Mesodermal cell (in vitro differentiated cells): ENCODE results near the gene AMBRA1.

Experiments
- H3K27ac ChIP-seq: 2 replicates; pipeline ENCODE4 v1.7.0; 2013; ENCODE audit warnings: mild to moderate bottlenecking, low read depth, low read length, moderate library complexity; ENCODE audit not compliant: severe bottlenecking
- H3K36me3 ChIP-seq: 2 replicates; pipeline ENCODE4 v1.7.1; 2013; ENCODE audit warnings: mild to moderate bottlenecking, low read length, moderate library complexity; ENCODE audit not compliant: control insufficient read depth, insufficient read depth
- H3K4me1 ChIP-seq: one replicate; pipeline ENCODE4 v1.7.1; 2013; ENCODE audit warnings: mild to moderate bottlenecking, low read length; ENCODE audit not compliant: insufficient read depth, control insufficient read depth, poor library complexity, severe bottlenecking
- H3K4me3 ChIP-seq: 2 replicates; pipeline ENCODE4 v1.7.0; 2013; ENCODE audit warnings: low read length, control low read depth, mild to moderate bottlenecking; ENCODE audit not compliant: insufficient read depth, poor library complexity, severe bottlenecking; ENCODE audit errors: extremely low read depth
- H3K9me3 ChIP-seq: 2 replicates; pipeline ENCODE4 v1.7.1; 2013; ENCODE audit warnings: mild to moderate bottlenecking, low read length, moderate library complexity; ENCODE audit not compliant: control insufficient read depth
- WGBS, 2 experiments: methylation state at CpG; one replicate each; pipeline ENCODE4 v1.1.5; 2013; ENCODE audit warnings: missing lambda C conversion rate in 2 of 2; ENCODE audit not compliant: insufficient coverage in 2 of 2; 5-methylcytosine and 5-hydroxymethylcytosine counted together

The AMBRA1 gene

DNA sequence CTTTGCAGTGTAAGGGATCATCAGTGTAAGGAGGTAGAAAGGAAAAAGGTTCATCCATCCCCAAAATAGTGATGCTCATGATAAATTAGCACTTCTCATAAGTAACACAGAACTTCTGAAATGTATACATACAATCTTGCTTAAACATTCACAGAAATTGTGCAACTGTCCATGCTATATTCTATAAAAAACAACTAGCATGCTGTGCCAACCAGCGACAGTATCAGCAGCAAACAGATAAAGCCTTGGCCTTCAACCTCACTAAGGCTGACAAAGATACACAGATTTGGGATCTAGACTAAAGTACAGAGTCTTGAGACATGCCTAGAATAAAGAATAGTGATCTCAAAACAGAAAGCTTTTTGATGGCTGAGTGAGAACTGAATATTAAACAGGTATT lies 128.1 kb downstream of the AMBRA1 start:
- Histone ChIP-seq H3K9me3 (no peaks in the 10 kb centered on the region), H3K4me1 (peaks cover 8% of the 10 kb centered on the region), H3K36me3 (peaks cover 11% of the 10 kb centered on the region), H3K4me3 (no peak overlapping the region), H3K27ac (no peak overlapping the region)
- 100% methylated on average over 1 of the region's 1 CpG; no CpG with 5 or more reads in 1 of the 2 experiments for WGBS, 2 experiments

GRCh38 chr11:46463701-46464421 lies 130.0 kb downstream of the AMBRA1 start:
- Histone ChIP-seq H3K4me1 (peaks cover 4% of the 10 kb centered on the region), H3K27ac (peak overlapping the region; percentile 13), H3K36me3 (peaks cover 11% of the 10 kb centered on the region), H3K9me3 (no peaks in the 10 kb centered on the region), H3K4me3 (no peak overlapping the region)
- WGBS, 2 experiments: 79 to 81% methylated on average over 4 to 5 of the region's 5 CpGs

DNA sequence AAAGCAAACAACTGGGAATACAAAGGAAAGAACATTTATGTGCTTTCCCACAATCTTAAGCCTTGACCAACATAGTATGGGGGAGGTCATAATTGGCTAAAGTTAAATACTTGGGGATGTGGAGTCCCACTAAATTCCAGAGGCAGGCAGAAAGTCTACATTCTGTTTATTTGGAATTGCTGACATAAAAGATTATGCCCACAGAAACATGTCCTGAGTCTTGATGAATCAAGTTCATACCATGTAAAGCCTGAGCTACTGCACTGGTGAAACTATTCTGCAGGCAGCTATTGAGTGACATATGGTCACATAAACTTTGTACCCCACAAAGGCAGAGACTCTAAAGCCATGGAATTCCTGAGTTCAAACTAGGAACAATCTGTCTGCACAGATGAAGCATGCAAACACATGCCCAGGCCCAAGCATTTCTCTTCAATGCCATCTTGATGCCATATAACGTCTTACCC lies 132.3 kb downstream of the AMBRA1 start:
- Histone ChIP-seq H3K4me1 (peaks cover 4% of the 10 kb centered on the region), H3K4me3 (no peak overlapping the region), H3K27ac (no peak overlapping the region), H3K9me3 (no peaks in the 10 kb centered on the region), H3K36me3 (no peaks in the 10 kb centered on the region)
- 100% methylated on average over 1 of the region's 1 CpG for WGBS, 2 experiments

GRCh38 chr11:46458491-46458890 lies 135.3 kb downstream of the AMBRA1 start:
- no peak overlapping the region for H3K27ac ChIP-seq
- no peaks in the 10 kb centered on the region for H3K9me3 ChIP-seq
- H3K4me1 ChIP-seq: peaks cover 2% of the 10 kb centered on the region
- peaks cover 6% of the 10 kb centered on the region for H3K36me3 ChIP-seq
- WGBS, 2 experiments: 91 to 100% methylated on average over 1 of the region's 2 CpGs
- no peak overlapping the region for H3K4me3 ChIP-seq

- WGBS, 2 experiments: 91 to 100% methylated on average over 2 of the region's 7 CpGs
- Histone ChIP-seq H3K4me1 (no peaks in the 10 kb centered on the region), H3K27ac (no peak overlapping the region), H3K36me3 (peaks cover 6% of the 10 kb centered on the region), H3K4me3 (no peak overlapping the region), H3K9me3 (no peaks in the 10 kb centered on the region)
These were observed 136.0 kb downstream of the AMBRA1 start for GRCh38 chr11:46457659-46458424.

- no peaks in the 10 kb centered on the region for H3K9me3 ChIP-seq
- H3K4me3 ChIP-seq: no peak overlapping the region
- no peak overlapping the region for H3K27ac ChIP-seq
- WGBS, 2 experiments: 86% methylated on average over 1 of the region's 3 CpGs; no CpG with 5 or more reads in 1 of the 2 experiments
- no peaks in the 10 kb centered on the region for H3K4me1 ChIP-seq
- peaks cover 6% of the 10 kb centered on the region for H3K36me3 ChIP-seq
These were observed 136.8 kb downstream of the AMBRA1 start for GRCh38 chr11:46457021-46457420.

DNA sequence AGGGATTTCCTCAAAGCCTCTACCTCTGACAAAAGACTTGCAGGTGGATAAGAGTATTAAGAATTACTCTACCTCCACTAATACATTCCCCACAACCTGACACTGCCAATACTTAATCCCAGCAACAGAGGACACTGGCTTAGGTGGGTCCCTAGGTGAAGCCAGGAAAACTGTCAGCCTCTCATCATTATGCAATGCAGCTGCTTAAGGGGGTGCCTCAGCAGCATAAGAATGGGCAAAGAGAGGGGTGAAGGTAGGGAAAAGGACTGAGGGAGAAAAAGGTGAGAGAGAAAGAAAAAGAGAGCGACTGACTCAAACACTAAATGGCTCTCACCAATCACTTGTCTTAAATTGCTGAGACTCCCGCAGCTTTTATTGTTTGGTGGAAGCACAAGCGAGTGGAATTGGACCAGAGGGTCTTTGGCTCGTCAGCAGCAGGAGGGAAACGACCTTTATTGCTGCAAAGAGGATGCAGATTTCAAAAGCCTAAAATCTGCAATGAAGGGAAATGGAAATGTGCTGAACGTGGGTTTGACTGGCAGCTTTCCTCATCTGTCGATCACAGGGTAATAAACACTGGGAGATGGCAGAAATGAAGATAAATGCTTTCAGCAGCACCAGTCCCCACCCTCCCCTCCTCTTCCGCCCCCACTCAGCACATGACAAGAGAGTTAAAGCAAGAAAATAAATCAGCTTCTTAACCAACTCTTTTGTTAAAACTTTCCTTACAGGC lies 137.4 kb downstream of the AMBRA1 start:
- 43 to 58% methylated on average over 5 to 8 of the region's 8 CpGs for WGBS, 2 experiments
- no peaks in the 10 kb centered on the region for H3K9me3 ChIP-seq
- no peak overlapping the region for H3K4me3 ChIP-seq
- H3K27ac ChIP-seq: no peak overlapping the region
- peaks cover 6% of the 10 kb centered on the region for H3K36me3 ChIP-seq
- H3K4me1 ChIP-seq: no peaks in the 10 kb centered on the region

GRCh38 chr11:46455834-46456233 lies 138.0 kb downstream of the AMBRA1 start:
- no peak overlapping the region for H3K4me3 ChIP-seq
- no peaks in the 10 kb centered on the region for H3K4me1 ChIP-seq
- no peak overlapping the region for H3K27ac ChIP-seq
- WGBS, 2 experiments: no CpG with 5 or more reads among the region's 1 CpG
- H3K9me3 ChIP-seq: no peaks in the 10 kb centered on the region
- peaks cover 6% of the 10 kb centered on the region for H3K36me3 ChIP-seq

DNA sequence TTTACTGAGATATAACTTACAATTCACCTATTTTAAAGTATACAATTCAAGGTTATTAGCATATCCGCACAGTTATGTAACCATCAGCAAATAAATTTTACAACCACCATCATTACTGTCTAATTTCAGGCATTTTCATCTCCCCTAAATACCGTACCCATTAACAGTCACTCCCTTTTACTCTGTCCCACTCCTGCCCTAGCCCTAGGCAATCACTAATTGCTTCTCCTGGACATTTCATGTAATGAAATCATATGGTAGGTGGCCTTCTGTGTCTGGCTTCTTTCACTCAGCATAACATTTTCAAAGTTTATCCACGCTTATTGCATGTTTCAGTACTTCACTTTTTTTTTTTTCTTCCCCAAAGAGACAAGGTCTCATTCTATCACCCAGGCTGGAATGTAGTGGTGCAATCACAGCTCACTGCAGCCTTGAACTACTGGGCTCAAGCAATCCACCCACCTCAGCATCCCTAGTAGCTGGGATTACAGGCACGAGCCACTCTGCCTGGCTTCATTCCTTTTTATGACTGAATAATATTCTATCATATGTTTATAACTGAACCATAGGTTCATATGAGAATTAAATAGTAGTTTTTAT lies 140.8 kb downstream of the AMBRA1 start:
- Histone ChIP-seq H3K27ac (no peak overlapping the region), H3K36me3 (peaks cover 6% of the 10 kb centered on the region), H3K4me1 (no peaks in the 10 kb centered on the region), H3K4me3 (no peak overlapping the region), H3K9me3 (no peaks in the 10 kb centered on the region)
- WGBS, 2 experiments: 87 to 100% methylated on average over 2 to 3 of the region's 4 CpGs

DNA sequence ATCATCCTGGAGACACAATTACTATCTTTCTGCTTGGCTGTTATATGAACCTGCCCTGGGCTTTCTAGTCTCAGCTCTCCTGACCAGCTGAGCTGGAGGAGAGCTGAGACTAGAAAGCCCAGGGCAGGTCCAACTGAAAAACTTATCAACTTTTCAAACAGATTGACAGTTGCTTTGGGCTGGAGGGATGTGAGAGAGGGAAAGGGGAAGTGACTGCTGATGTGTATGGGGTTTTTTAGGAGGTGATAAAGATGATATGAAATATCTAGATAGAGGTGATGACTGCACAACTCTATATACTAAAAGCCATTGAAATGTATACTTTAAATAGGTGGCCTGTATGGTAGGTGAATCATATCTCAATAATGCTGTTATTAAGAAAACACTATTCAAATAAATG lies 142.1 kb downstream of the AMBRA1 start:
- H3K4me3 ChIP-seq: no peak overlapping the region
- H3K9me3 ChIP-seq: no peaks in the 10 kb centered on the region
- H3K36me3 ChIP-seq: peaks cover 6% of the 10 kb centered on the region
- no peak overlapping the region for H3K27ac ChIP-seq
- H3K4me1 ChIP-seq: peaks cover 1% of the 10 kb centered on the region
